Activated T-cell treated with anti-CD3 and anti-CD28 coated beads for 4 hours (primary cell): ENCODE results near the gene ADNP.

ENCODE experiments used
- DNase-seq: peaks from one replicate; pipeline ENCODE4 v3.0.0-alpha.2; 2020

ADNP gene

DNA sequence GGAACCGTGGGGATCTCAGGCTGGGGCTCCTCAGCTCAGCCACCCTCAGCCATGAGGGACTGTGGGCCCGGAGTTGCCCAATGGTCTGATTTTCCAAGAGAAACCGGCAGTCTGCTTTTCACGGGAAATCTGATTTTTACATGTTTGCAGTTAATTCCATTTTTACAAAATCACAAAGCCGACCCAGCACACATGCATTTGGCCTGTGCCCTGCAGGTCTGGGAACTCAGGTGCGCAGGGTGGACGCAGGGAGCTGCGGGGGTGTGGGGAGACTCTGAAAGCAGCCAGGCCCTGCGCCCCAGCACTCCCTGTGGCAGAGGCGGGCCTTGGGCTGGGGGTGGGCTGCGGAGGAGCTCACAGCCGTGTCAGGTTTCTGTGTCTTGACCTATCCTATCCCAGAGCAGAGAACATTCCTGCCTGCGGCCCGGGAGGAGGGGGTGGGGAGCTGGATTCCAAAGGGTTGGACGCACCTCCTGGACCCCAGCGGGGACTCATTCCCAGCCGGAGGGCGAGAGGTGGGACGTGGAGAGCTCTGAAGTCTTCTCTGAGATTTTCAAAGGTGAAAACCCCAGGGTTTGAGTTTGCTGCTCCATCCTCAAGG is 60.6 kb downstream of the ADNP start:
- no peak for DNase-seq

DNA sequence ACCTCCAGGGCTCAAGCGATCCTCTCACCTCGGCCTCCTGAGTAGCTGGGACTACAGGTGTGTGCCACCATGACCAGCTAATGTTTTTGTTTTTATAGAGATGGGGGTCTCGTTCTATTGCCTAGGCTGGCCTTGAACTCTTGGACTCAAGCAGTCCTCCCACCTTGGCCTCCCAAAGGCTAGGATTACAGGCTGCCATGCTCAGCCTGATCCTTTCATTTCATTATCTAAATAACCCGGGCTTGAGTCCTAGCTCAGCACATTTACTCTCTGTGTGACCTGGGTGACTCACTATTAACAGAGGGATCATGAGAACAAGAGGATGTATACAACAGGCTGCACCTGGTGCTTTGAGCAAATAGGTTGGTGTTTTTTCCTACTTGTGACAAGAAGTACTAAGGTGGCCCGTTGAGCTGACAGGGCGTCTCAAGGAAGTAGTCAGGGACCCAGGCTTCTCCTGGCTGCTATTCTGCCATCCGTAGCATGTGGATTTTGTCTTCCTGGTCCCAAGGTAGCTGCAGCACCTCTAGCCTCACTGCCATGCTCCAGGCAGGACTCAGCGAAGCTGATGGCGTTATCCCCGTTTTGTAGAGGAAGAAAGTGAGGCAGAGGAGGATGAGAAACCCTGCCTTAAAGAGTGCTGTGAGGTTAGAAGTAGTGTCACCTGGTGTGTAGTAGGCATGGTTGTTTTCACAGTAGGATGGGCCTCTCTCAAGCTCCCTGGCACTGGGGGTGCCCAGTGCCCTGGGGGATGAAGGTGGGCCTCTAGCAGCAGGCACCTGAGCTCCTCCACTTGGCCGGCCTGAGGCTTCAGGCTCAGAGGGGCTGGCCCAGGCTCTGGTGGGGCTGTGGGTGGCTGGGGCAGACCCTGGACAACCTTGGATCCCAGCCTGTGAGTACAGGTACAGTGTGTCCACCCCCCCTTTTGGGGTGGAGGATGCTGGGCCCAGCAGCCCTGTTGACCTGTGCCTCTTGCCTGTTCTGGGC is 62.4 kb downstream of the ADNP start:
- no peak for DNase-seq

DNA sequence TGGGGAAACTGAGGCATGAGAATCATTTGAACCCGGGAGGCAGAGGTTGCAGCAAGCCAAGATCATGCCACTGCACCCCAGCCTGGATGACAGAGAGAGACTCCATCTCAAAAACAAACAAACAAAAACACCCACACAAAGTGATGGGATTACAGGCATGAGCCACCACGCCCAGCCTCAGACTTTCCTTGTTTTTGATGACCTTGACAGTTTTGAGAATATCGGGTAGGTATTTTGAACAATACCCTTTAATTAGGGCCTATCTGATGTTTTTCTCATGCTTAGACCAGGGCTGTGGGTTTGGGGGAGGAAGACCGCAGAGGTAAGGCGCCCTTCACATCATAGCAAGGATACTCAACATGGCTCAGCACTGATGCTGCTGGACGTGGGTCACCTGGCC is 63.4 kb downstream of the ADNP start:
- no peak for DNase-seq

DNA sequence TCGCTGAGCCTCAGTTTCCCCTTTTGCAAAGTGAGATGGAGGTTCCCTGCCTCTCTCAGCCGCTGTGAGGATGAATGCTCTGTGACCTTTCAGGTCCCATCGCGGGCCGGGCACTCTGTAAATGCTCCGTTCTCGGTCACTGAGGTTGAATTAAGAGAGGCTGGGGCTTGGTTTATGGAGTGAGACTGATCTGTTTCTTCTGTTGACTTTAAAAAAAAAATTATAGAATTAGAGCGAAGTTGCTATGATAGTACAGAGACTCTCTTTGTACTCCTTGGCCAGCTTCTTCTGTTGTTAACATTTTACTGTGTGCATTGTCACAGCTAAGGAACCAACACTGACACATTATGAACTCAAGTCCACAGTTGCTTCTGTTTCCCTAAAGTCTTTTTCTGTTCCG is 64.4 kb downstream of the ADNP start:
- no peak for DNase-seq

DNA sequence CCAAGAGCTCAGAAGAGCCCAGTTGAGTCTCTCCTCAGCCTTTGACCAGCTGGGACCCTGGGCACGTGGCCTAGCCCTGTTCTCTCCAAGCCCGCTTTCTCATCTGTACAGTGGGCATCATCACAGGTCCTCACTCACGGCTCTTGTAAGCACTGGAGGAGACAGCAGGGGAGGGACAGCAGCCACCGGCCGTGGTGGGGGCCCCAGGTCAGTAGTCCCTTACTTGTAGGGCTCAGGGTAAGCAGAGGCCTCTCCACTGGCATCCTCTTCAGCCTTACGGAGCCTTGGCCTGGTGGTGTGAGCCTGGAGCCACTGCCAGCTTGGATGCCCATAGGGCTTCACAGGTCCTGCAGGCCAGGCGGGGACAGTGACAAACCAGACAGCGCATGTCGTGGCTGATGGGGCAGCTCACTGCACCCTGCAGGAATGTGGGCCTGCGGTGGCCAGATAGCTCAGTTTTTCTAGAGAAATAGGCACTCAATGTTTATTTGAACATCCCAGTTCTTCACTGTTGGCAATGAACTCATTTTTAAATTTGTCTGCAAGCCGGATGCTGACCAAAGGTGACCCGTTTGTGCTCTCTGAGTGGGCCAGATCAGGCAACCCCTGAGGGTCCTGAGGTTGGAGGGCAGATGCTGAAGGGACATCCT is 65.1 kb downstream of the ADNP start:
- no peak for DNase-seq

DNA sequence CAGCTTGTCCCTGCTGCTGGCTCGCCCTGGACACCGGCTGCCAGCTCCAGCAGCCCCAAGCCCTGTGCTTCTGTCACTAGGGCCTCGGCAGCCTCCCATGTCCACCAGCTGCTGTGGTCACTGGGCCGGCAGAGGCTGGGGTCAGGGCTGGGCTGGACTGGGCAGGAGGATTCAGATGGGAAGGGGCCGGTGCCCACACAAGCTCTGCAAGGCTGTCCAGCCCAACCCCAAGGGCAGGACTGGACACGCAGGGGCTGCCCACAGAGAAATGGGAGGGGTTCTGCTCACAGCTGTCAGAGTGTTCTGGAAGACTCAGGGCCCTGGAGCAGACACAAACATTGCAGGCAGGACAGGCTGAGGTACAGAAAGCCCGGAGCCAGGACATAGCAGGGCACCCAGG is 65.6 kb downstream of the ADNP start:
- DNase-seq = no peak

DNA sequence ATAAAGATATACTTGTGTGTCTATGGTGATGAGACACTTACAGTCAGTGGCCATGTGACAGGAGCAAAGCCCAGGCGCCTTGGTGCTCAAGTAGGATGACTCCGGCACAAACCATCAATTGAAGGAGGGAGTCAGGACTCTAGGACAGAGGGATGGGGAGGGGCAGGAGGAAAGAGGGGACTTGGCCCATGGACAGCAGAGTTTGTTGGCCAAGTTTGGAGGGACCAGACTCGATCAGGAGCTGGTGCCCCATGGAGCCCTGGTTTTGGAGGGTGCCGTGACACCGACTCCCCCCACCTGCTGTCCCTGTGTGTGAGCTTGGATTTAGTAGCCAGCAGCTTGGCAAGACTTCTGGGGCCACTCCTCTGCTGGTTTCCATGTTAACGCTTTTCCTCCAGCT is 66.1 kb downstream of the ADNP start:
- DNase-seq = no peak

DNA sequence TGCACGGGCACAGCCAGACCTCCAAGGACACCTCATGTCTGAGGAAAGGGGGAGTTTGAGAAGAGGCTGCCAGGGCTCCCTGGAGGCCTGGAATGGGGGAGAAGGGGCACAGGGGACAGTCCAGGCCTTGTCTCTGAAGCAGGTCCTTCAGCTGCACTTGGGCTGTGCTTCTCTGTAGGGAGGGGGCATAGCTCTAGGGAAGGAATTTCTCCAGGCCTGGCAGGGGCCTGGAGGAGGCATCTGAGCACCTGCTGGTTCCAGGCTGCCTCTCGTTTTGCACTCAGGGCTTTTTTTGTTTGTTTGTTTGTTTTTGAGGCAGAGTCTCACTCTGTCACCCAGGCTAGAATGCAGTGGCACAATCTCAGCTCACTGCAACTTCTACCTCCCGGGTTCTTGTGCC is 68.7 kb downstream of the ADNP start:
- DNase-seq = no peak

DNA sequence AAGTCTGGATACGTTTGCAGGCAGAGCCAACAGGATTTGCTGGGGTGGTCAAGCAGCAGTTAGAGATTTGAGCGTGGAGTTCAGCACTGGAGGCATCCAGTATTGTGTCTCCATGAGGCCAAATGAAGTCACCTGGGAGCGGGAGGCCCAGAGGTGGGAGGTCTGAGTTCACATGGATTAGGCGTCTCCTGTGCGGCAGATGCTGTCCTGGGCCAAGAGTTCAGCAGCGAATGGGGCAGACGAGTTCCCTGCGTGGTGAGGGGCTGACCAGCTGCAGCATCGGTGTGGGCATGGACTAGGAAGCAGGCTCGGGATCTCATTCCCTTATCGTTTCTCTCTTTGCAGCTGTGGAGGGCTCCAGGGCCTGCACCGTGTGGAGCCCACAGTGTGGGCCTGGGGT is 70.2 kb downstream of the ADNP start:
- DNase-seq = no peak

DNA sequence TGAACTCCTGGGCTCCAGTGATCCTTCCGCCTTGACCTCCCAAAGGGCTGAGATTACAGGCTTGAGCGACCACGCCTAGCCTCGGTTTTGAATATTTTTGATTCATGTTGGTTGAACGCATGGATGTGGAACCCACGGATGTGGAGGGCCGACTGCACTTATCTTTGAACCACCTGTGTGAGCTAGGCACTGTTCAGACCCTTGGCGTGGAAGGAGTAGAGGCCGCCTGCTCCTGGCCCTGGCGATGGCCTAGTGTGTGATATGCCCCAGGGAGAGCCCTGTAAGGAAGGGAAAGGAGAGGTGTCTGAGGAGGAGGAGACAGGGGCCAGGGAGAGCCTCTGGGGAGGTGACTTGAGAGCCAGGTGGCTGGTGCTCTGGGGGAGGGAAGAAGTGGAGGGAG is 72.1 kb downstream of the ADNP start:
- DNase-seq = no peak

DNA sequence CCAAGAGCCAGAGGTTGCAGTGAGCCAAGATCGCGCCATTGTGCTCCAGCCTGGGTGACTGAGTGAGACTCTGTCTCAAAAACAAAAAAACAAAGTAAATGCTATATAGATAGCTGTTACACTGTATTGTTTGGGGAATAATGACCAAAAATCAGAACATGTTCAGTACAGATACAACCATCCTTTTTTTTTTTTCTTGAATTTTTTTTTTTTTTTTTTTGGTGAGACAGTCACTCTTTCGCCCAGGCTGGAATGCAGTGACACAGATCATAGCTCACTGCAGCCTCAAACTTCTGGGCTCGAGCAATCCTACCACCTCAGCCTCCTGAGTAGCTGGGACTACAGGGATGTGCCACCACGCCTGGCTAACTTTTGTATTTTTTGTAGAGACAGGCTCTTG is 72.7 kb downstream of the ADNP start:
- DNase-seq = no peak

DNA sequence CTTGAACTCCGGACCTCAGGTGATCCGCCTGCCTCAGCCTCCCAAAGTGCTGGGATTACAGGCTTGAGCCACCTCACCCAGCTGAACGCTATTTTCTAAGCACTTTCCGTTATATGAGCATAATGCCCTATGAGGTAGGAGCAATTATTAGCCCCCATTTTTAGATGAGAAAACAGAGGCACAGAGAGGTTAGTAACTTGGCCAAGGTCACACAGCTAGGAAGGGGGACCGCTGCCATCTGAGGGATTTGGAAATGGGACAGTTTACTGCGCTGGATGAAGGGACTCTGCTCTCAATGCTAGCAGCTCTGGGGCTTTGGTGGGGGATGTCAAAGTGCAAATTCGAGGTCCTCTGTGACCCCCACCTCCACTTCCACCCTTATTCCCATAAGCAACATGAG is 73.9 kb downstream of the ADNP start:
- DNase-seq = no peak

DNA sequence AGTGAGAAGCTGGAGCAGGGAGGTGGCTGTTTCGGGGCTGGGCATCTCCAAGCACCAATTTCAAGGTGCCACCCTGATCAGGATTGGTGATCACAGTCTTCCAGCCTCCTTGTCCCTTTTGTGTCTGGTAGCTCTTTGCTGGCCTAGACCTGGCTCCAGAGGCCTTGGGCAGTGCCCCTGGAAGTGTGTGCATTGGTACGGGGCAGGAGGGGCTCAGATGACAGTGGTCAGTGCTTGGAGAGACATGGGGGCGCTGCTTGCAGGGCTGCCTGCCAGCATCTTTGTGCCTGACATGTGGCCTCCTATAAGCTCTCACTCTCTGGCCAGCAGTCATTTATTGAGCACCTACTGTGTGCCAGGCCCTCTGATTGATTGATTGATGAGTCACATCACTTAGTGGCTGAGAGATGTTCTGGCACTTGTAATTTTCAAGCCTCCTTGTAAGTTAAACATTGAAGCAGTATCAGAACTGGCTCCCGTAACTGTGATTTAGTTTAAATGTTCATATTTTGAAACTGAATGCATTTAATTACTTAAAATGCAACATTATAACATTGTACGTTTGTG is 74.7 kb downstream of the ADNP start:
- no peak for DNase-seq

DNA sequence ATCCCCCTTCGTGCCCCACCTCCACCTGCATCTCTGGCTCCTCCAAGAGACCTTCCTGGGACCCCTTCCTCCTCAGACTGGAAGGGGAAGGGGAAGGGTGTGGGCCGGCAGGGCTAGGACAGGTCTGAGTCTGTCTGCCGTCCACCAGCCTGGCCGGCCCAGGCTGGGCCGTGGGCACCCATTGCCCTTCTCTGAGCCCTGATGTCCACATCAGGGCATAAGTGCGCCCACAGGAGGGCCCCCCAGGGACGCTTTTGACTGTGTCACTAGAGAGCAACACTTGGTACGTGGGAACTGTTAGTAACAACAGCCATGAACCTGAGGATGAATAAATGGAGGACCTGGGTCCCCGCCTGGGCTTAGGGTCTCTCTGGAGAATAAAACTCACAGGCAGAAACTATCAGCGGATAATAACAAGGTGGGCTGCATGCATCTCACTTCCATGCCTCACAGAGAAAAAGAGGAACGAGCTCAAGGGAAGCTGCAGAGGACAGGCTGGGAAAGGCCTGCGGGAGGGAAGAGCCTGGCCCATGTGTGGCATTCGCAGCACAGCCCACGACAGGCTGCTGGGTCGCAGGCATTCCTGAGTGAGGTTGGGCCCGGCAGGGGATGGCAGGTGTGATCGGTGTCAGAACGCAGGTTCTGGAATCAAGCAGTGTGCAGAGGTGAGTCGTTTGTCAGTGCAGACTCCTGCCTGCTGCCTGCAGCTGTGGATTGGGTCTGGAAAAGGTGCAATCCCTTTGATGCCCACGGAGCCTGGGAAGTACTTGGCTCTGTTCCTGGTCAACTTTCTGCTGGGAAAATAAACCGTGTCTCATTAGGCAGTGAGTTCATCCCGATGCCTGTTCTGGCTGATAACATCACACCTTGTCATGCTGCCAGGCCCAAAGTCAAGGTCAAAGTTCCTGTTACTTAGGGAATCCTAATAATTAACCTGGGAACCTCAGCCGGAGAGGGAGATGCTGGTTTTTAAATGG is 75.5 kb downstream of the ADNP start:
- DNase-seq = no peak

DNA sequence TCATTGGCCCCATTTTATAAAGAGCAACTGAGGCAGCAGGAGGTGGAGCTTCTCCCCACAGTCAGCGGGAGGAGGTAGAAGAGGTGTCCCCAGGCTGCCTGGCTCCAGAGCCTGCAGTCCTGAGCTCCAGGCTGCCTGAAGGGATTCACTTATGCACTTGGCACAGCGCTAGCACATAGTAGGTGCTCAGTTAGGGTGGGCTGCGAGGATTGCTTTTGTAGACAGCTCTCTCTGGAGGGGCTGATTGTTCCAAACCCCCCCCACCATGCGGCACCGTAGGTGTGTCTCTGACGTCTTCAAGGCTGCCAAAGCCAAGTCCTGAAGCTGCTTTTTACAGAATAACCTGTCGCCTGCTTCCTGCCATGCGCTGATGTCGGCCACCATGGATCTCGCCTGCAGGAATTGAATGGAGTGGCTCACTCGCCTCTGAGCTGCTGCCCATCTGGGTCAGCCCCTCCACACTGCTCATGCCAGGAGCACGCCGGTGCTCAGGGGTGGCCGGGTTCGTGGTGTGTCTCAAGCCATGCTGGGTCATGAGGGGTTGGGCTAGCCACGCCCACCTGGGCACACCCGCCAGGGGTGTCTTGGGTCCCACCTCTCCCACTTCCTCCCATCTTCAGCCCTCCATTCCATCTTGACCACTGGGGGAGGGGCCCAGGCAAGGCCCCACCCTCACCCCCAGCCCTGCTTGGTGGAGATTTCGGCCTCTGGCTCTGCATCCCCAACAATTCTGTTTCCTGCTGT is 76.6 kb downstream of the ADNP start:
- no peak for DNase-seq

DNA sequence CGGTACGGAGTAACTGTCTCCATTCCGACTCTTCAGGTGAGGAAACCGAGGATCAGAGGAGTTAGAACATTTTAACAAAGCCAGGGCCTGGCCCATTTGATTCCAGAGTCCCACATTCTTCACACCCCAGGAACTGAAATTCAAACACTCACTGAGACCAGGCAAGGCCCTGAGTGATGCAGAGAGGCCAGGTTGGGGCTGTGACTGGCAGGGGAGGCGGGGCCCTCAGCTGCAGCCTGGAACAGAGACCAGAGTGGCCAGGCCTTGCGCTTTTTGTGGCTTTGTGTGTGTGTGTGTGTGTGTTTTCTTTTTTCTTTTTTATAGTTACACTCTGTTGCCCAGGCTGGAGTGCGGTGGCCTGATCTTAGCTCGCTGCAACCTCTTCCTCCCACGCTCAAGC is 79.2 kb downstream of the ADNP start:
- no peak for DNase-seq

DNA sequence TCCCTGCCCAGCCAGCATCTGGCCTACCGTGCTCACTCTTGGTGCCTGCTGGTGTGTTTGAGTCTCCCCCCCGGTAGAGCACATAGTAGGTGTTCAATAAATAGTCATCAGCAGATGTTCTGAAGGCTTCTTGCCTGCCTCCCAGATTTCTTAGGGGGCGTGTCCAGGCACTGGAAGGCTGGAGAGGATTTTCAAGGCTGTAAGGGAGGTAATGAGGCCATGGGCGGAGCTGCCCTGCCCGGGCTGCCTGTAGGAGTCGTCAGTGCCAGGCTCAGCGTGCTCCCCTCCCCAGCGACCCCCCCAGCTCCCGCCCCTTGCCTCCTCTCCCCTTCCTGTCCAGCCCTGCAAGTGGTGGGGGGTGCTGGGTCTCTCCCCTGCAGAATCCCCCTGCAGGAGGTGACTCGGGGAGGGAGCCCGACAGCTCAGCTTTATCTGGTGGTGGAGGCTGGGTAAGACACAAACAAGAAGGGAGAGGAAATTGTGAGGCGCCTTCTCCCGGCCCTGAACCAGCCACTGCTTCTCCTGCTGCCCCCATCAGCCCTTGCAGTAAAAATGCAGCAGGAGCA is 80.4 kb downstream of the ADNP start:
- no peak for DNase-seq

DNA sequence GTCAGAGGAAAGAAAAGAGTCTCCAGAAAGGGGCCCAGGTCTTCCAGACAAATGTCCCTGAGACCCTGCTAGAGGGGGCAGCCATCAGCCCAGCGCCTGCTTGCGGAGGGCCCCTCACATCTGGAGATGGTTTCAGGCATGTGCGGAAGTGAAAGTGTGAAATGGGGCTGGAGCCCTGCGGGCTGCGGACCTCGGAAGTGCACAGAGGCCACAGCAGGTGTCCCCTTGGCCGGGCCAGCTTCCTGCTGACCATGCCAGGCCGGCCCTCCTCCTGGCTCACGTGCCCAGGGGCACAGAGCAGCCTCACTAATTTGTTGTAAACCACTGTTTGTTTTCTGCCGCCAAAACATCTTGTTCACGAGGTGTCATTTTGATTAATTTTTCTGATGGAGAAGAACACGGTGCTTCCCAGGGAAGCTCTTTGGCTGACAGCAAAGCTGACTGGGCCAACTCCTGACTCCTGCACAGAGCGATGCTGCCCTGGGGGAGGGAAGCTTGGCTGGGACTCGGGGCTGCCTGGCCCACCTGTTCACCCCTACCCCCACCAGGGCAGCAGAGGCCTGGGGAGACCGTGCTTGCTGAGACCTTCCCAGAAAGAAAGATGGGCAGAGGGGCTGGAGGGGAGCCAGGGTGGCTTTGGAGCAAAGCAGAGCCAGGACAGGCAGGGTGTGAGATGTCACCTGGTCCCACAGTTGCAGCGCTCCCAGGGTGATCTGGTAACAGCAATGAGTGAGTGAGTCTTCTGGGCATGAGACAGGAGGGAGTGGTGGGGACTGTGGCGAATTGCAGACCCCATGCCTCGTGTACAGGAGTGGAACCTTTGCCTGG is 82.2 kb downstream of the ADNP start:
- no peak for DNase-seq

DNA sequence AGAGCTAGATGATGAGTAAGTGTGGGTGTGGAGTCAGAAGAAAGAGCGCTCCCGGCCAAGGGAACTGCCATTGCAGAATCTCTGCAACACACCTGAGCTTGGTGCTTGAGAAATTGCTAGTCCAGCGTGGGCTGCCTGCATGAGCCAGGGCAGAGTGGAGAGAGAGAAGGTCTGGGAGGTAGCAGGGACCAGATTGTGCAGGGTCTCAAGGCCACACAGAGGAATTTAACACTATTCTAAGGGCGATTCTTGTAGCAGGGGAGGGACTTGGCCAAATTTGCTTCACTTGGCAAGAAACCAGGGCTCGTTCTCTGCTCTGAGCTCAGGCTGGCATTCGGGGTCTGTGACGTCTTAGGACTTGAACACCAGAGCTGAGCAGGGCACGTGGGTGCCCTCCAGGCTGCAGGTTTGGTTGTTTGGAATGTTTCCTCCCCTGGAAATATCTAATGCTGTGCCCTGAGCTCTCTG is 82.9 kb downstream of the ADNP start:
- DNase-seq = no peak

DNA sequence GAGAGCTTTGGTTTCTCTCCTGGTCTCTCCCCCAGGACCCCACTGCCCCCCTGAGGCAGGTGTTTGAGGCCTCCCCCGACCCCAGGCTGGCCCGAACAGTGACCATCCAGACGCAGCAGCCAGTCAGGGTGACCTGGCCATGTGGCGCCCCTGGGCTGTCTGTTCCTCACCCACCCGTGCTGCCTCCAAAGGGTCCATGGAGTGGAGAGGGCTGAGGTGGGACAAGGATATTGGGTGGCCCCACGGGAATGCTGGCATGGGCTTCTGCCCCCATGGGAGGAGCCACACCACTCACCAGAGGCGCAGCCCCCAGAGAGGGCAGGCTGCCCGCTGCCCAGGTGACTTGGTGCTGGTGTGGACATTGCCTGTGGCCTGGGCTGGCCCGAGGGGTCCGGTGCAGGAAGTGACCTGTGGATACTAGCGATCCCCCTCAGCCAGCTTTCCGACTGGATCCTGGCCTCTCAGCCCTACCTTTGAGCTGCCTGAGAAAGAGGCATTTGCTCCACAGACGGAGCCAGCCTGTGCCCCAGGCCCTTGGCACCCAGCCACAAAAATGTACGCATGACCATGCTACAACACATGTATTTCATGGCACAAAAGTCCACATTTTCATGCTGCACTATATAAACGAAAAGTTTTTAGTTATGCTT is 85.5 kb downstream of the ADNP start:
- no peak for DNase-seq
